H9 (cell line): ENCODE data around the gene NOD1. TPM values are rescaled to one million over a fixed set of nuclear protein-coding genes. Genes with fewer than 3 reads are reported as not detected.
A peak's percentile ranks its signal among the peaks of the same experiment; 100 is the strongest.

ENCODE experiments used
- DNase-seq: peaks from one replicate; pipeline ENCODE4 v3.0.0-alpha.2; 2017
- H2AFZ ChIP-seq: one replicate; pipeline ENCODE4 v1.6.1; 2013; ENCODE audit warnings: mild to moderate bottlenecking, low read length, control low read depth, moderate library complexity
- H2AK5ac ChIP-seq: 2 replicates; pipeline ENCODE4 v1.6.1; 2013; ENCODE audit warnings: low read length, control low read depth, mixed read lengths; ENCODE audit not compliant: insufficient read length
- H2BK120ac ChIP-seq: one replicate; pipeline ENCODE4 v1.6.1; 2013; ENCODE audit warnings: low read depth, mild to moderate bottlenecking, low read length, control low read depth, inconsistent platforms; ENCODE audit not compliant: poor library complexity, severe bottlenecking
- H2BK12ac ChIP-seq: 2 replicates; pipeline ENCODE4 v1.6.1; 2013; ENCODE audit warnings: low read length, control low read depth, mixed read lengths, low read depth; ENCODE audit not compliant: insufficient read length
- H2BK15ac ChIP-seq: 2 replicates; pipeline ENCODE4 v1.6.1; 2013; ENCODE audit warnings: low read depth, low read length, control low read depth
- H2BK20ac ChIP-seq: one replicate; pipeline ENCODE4 v1.6.1; 2013; ENCODE audit warnings: low read depth, mild to moderate bottlenecking, low read length, control low read depth, inconsistent platforms; ENCODE audit not compliant: poor library complexity, severe bottlenecking
- H2BK5ac ChIP-seq: 2 replicates; pipeline ENCODE4 v1.6.1; 2013; ENCODE audit warnings: low read length, control low read depth, mixed read lengths; ENCODE audit not compliant: insufficient read length
- H3K14ac ChIP-seq: 2 replicates; pipeline ENCODE4 v1.6.1; 2013; ENCODE audit warnings: low read length, control low read depth; ENCODE audit not compliant: insufficient read depth
- H3K18ac ChIP-seq: 2 replicates; pipeline ENCODE4 v1.6.1; 2013; ENCODE audit warnings: low read depth, mild to moderate bottlenecking, mixed read lengths, low read length, control low read depth; ENCODE audit not compliant: insufficient read length
- H3K23ac ChIP-seq: 2 replicates; pipeline ENCODE4 v1.6.1; 2013; ENCODE audit warnings: low read length, control low read depth, mixed read lengths, low read depth; ENCODE audit not compliant: insufficient read length
- H3K23me2 ChIP-seq: 2 replicates; pipeline ENCODE4 v1.6.1; 2013; ENCODE audit warnings: low read depth, mild to moderate bottlenecking, mixed read lengths, low read length, control low read depth; ENCODE audit not compliant: insufficient read length, poor library complexity, severe bottlenecking
- H3K27ac ChIP-seq: 2 replicates; pipeline ENCODE4 v1.5.1; 2013; ENCODE audit warnings: low read length, control low read depth, mixed read lengths, low read depth; ENCODE audit not compliant: insufficient read length
- H3K27me3 ChIP-seq: 2 replicates; pipeline ENCODE4 v1.6.1; 2013; ENCODE audit warnings: low read length, control low read depth, inconsistent platforms; ENCODE audit not compliant: insufficient read depth
- H3K4ac ChIP-seq: 2 replicates; pipeline ENCODE4 v1.6.1; 2013; ENCODE audit warnings: low read depth, mild to moderate bottlenecking, control low read depth, inconsistent platforms, low read length, moderate library complexity
- H3K4me1 ChIP-seq: 2 replicates; pipeline ENCODE4 v1.6.1; 2013; ENCODE audit warnings: low read length, control low read depth, inconsistent platforms; ENCODE audit not compliant: insufficient read depth
- H3K4me2 ChIP-seq: 2 replicates; pipeline ENCODE4 v1.6.1; 2013; ENCODE audit warnings: low read length, control low read depth, mixed read lengths; ENCODE audit not compliant: insufficient read length, insufficient read depth
- H3K56ac ChIP-seq: 2 replicates; pipeline ENCODE4 v1.6.1; 2013; ENCODE audit warnings: low read depth, mild to moderate bottlenecking, mixed read lengths, low read length, control low read depth; ENCODE audit not compliant: insufficient read length
- H3K79me1 ChIP-seq: 2 replicates; pipeline ENCODE4 v1.6.1; 2013; ENCODE audit warnings: low read depth, mild to moderate bottlenecking, moderate library complexity, low read length, control low read depth, inconsistent platforms; ENCODE audit not compliant: insufficient read depth, poor library complexity, severe bottlenecking
- H3K79me2 ChIP-seq: 2 replicates; pipeline ENCODE4 v1.6.1; 2013; ENCODE audit warnings: low read length, control low read depth, inconsistent platforms; ENCODE audit not compliant: insufficient read depth
- H3K9ac ChIP-seq: 2 replicates; pipeline ENCODE4 v1.6.1; 2013; ENCODE audit warnings: low read length, control low read depth, mixed read lengths; ENCODE audit not compliant: insufficient read length; ENCODE audit errors: extremely low read depth
- H3K9me3 ChIP-seq: one replicate; pipeline ENCODE4 v1.6.1; 2013; ENCODE audit warnings: low read depth, low read length, inconsistent platforms; ENCODE audit not compliant: control insufficient read depth
- H3T11ph ChIP-seq: one replicate; pipeline ENCODE4 v1.6.1; 2013; ENCODE audit warnings: mild to moderate bottlenecking, low read length, control low read depth, inconsistent platforms
- H4K20me1 ChIP-seq: one replicate; pipeline ENCODE4 v1.6.1; 2013; ENCODE audit not compliant: control insufficient read depth, insufficient read length, insufficient read depth
- H4K5ac ChIP-seq: 2 replicates; pipeline ENCODE4 v1.6.1; 2013; ENCODE audit warnings: low read depth, mild to moderate bottlenecking, mixed read lengths, low read length, control low read depth; ENCODE audit not compliant: insufficient read length
- H4K8ac ChIP-seq: replicated peaks from 2 replicates; pipeline ENCODE4 v1.6.1; 2013; ENCODE audit warnings: low read length, control low read depth, mixed read lengths, low read depth; ENCODE audit not compliant: insufficient read length
- H4K91ac ChIP-seq: 2 replicates; pipeline ENCODE4 v1.6.1; 2013; ENCODE audit warnings: low read depth, mild to moderate bottlenecking, moderate library complexity, mixed read lengths, low read length, control low read depth; ENCODE audit not compliant: insufficient read length
- H3K27ac Mint-ChIP-seq, 3 experiments: 2 replicates in 2 of 3; 3 replicates in 1 of 3; pipeline ENCODE4 v1.8.0; 2020 to 2021; ENCODE audit warnings: mixed read lengths in 3 of 3, mild to moderate bottlenecking in 1 of 3, moderate library complexity in 1 of 3
- H3K27me3 Mint-ChIP-seq: 2 replicates; pipeline ENCODE4 v1.8.0; 2021; ENCODE audit warnings: low read depth, mild to moderate bottlenecking, moderate library complexity, mixed read lengths
- H3K36me3 Mint-ChIP-seq, 3 experiments: 2 replicates in 2 of 3; 3 replicates in 1 of 3; pipeline ENCODE4 v1.8.0; 2020 to 2021; ENCODE audit warnings: low read depth in 3 of 3, mixed read lengths in 3 of 3; ENCODE audit not compliant: insufficient read depth in 1 of 3
- H3K4me1 Mint-ChIP-seq, 2 experiments: 2 replicates each; pipeline ENCODE4 v1.8.0; 2020; ENCODE audit warnings: mixed read lengths in 2 of 2
- H3K4me3 Mint-ChIP-seq, 2 experiments: 2 replicates in 1 of 2; 3 replicates in 1 of 2; pipeline ENCODE4 v1.8.0; 2020 to 2021; ENCODE audit warnings: mild to moderate bottlenecking in 2 of 2, mixed read lengths in 2 of 2, moderate library complexity in 1 of 2
- H3K9me3 Mint-ChIP-seq, 2 experiments: 2 replicates in 1 of 2; 3 replicates in 1 of 2; pipeline ENCODE4 v1.8.0; 2020; ENCODE audit warnings: mild to moderate bottlenecking in 2 of 2, mixed read lengths in 2 of 2, moderate library complexity in 1 of 2
- CTCF ChIP-seq: fragments of 200-600 bp; sonication (generic); conservative IDR thresholded peaks from 3 replicates; pipeline ENCODE4 v1.8.0; 2021; ENCODE audit warnings: antibody characterized with exemption, mild to moderate bottlenecking
- WGBS: extraction: QIAGEN DNeasy Blood & Tissue Kit; methylation state at CpG from one replicate; pipeline ENCODE4 v1.1.7; 2013; ENCODE audit warnings: missing lambda C conversion rate, low lambda C conversion rate, mixed read lengths; ENCODE audit not compliant: insufficient read length; ENCODE audit errors: extremely low coverage; 5-methylcytosine and 5-hydroxymethylcytosine counted together
- total RNA-seq: library from RNA; stranded (reverse); gene quantifications from 2 replicates; pipeline ENCODE4 v1.2.1, GENCODE V29; 2021

The NOD1 gene
- total RNA-seq, 1 experiment from 2014 or later, result 5.3 TPM

- H3K9me3 Mint-ChIP-seq, result no peaks in the 10 kb centered on the region
- TF ChIP-seq CTCF, result no peak
- H2BK120ac ChIP-seq, result no peak overlapping the region
- H2BK15ac ChIP-seq, result no peak overlapping the region
- no peak overlapping the region for H4K8ac ChIP-seq
- H3K4me3 Mint-ChIP-seq, result no peak overlapping the region
- H3K18ac ChIP-seq, result no peak overlapping the region
- H3K79me1 ChIP-seq, result no peaks in the 10 kb centered on the region
- H3K56ac ChIP-seq, result no peak overlapping the region
- H3K27ac Mint-ChIP-seq, result peak overlapping the region in 1 of 3 experiments; percentile 41; a peak in 1 of 7 replicates
- H3K79me2 ChIP-seq, result no peaks in the 10 kb centered on the region
- no peaks in the 10 kb centered on the region for H3K27me3 Mint-ChIP-seq
- no peak overlapping the region for H2BK12ac ChIP-seq
- no peak overlapping the region for H2BK5ac ChIP-seq
- H3K9ac ChIP-seq, result no peak overlapping the region
- no peaks in the 10 kb centered on the region for H4K20me1 ChIP-seq
- no peaks in the 10 kb centered on the region for H3K23me2 ChIP-seq
- no peak overlapping the region for H4K91ac ChIP-seq
- H3K27me3 ChIP-seq, result no peaks in the 10 kb centered on the region
- WGBS, result no CpG with 5 or more reads among the region's 5 CpGs
- H3K9me3 ChIP-seq, result no peaks in the 10 kb centered on the region
- no peak overlapping the region for H2BK20ac ChIP-seq
- no peak overlapping the region for H2AK5ac ChIP-seq
- no peak for DNase-seq
- peaks cover 25 to 35% of the 10 kb centered on the region in 2 experiments for H3K4me1 Mint-ChIP-seq
- no peak overlapping the region for H2AFZ ChIP-seq
- H3K14ac ChIP-seq, result no peak overlapping the region
- no peak overlapping the region for H3K4ac ChIP-seq
- H3K4me1 ChIP-seq, result peaks cover 5% of the 10 kb centered on the region; the same call in 1 of the 2 replicates
- H3K36me3 Mint-ChIP-seq, result no peaks in the 10 kb centered on the region
- no peak overlapping the region for H3K4me2 ChIP-seq
- no peak overlapping the region for H3K23ac ChIP-seq
- H3K27ac ChIP-seq, result no peak overlapping the region
- no peak overlapping the region for H3T11ph ChIP-seq
- H4K5ac ChIP-seq, result no peak overlapping the region
Observed at GRCh38 chr7:30465046-30465810, 13.4 kb downstream of the NOD1 start.
